Raji (cell line): Measurements from ENCODE around the gene APCDD1L.

Experiments
- POLR2A ChIP-seq: IDR thresholded peaks from 2 replicates; pipeline ENCODE4 v1.6.1; 2011; ENCODE audit warnings: low read depth, low read length, control low read depth; ENCODE audit not compliant: insufficient read depth

Gene APCDD1L

GRCh38 chr20:58511861-58512260 is 3.3 kb downstream of the APCDD1L start:
- no peak for TF ChIP-seq POLR2A

- TF ChIP-seq POLR2A, result no peak
Observed at GRCh38 chr20:58511364-58511763, 3.8 kb downstream of the APCDD1L start.

- no peak for TF ChIP-seq POLR2A
Observed at GRCh38 chr20:58510921-58511320, 4.3 kb downstream of the APCDD1L start.

- TF ChIP-seq POLR2A, result no peak
Observed at GRCh38 chr20:58508762-58509395, 6.3 kb downstream of the APCDD1L start.

- TF ChIP-seq POLR2A, result no peak
Observed at GRCh38 chr20:58504566-58504965, 10.6 kb downstream of the APCDD1L start.

- TF ChIP-seq POLR2A, result no peak
Observed at GRCh38 chr20:58503668-58504067, 11.5 kb downstream of the APCDD1L start.

GRCh38 chr20:58500256-58500655 is 14.9 kb downstream of the APCDD1L start:
- TF ChIP-seq POLR2A, result no peak

- no peak for TF ChIP-seq POLR2A
Observed at GRCh38 chr20:58498470-58499068, 16.6 kb downstream of the APCDD1L start.

GRCh38 chr20:58497724-58498469 is 17.3 kb downstream of the APCDD1L start:
- TF ChIP-seq POLR2A, result no peak

- TF ChIP-seq POLR2A, result no peak
Observed at GRCh38 chr20:58497076-58497641, 18.0 kb downstream of the APCDD1L start.

GRCh38 chr20:58496429-58496769 is 18.8 kb downstream of the APCDD1L start:
- no peak for TF ChIP-seq POLR2A

- TF ChIP-seq POLR2A, result no peak
Observed at GRCh38 chr20:58495623-58496428, 19.4 kb downstream of the APCDD1L start.

GRCh38 chr20:58494923-58495622 is 20.1 kb downstream of the APCDD1L start:
- TF ChIP-seq POLR2A, result no peak

GRCh38 chr20:58492795-58493524 is 22.2 kb downstream of the APCDD1L start:
- TF ChIP-seq POLR2A, result no peak

GRCh38 chr20:58492074-58492718 is 23.0 kb downstream of the APCDD1L start:
- TF ChIP-seq POLR2A, result no peak
